Spleen (tissue), 11 donors: ENCODE results near the gene AK3. TPM values are rescaled to one million over a fixed set of nuclear protein-coding genes. Genes with fewer than 3 reads are reported as not detected.
A peak's percentile ranks its signal among the peaks of the same experiment; 100 is the strongest.
"Not testable (repeated sequence)": the region's sequence is repeated elsewhere in the genome, so short reads cannot be mapped to it uniquely, and the experiment has no call there.

Experiments used
- DNase-seq: peaks from one replicate; pipeline ENCODE4 v3.0.0-alpha.2; 2020
- H3K27ac ChIP-seq, 8 donors: fragments of 200-600 bp; sonication (generic) in 7 of 8; 1 replicate in 4 of 8; 2 replicates in 4 of 8; pipeline versions ENCODE4 v1.5.0 to v1.8.0; 2016 to 2021; ENCODE audit warnings: inconsistent platforms in 4 of 8, mild to moderate bottlenecking in 4 of 8, moderate library complexity in 1 of 8
- H3K27me3 ChIP-seq, 7 donors: fragments of 200-600 bp; sonication (generic) in 6 of 7; replicated peaks in 1 of 7; 1 replicate in 4 of 7; 2 replicates in 3 of 7; pipeline versions ENCODE4 v1.5.0 to v1.8.0; 2016 to 2021; ENCODE audit warnings: inconsistent platforms in 3 of 7, mild to moderate bottlenecking in 1 of 7
- H3K36me3 ChIP-seq, 6 donors: fragments of 200-600 bp; sonication (generic) in 5 of 6; 1 replicate in 4 of 6; 2 replicates in 2 of 6; pipeline versions ENCODE4 v1.5.0 to v1.8.0; 2016 to 2021; ENCODE audit warnings: inconsistent platforms in 2 of 6
- H3K4me1 ChIP-seq, 6 donors: fragments of 200-600 bp; sonication (generic) in 5 of 6; 1 replicate in 3 of 6; 2 replicates in 3 of 6; pipeline versions ENCODE4 v1.5.0 to v1.8.0; 2016 to 2021; ENCODE audit warnings: inconsistent platforms in 3 of 6
- H3K4me3 ChIP-seq, 8 donors: fragments of 200-600 bp; sonication (generic) in 7 of 8; 1 replicate in 4 of 8; 2 replicates in 4 of 8; pipeline versions ENCODE4 v1.5.0 to v1.8.0; 2016 to 2021; ENCODE audit warnings: inconsistent platforms in 4 of 8, mild to moderate bottlenecking in 4 of 8, moderate library complexity in 2 of 8
- H3K9me3 ChIP-seq, 8 donors: fragments of 200-600 bp; sonication (generic) in 7 of 8; 1 replicate in 4 of 8; 2 replicates in 4 of 8; pipeline versions ENCODE4 v1.5.0 to v1.8.0; 2016 to 2021; ENCODE audit warnings: inconsistent platforms in 4 of 8
- CTCF ChIP-seq, 11 experiments: fragments of 200-600 bp in 7 of 11; fragments of 450-650 bp in 4 of 11; sonication (generic) in 4 of 11; IDR thresholded peaks in 8 of 11; conservative IDR thresholded peaks in 3 of 11; 1 replicate in 7 of 11; 2 replicates in 4 of 11; pipeline versions ENCODE4 v1.4.0 to v1.8.0; 2016 to 2021; ENCODE audit warnings: antibody characterized with exemption in 11 of 11, inconsistent platforms in 4 of 11, mild to moderate bottlenecking in 1 of 11
- POLR2A ChIP-seq, 3 donors: fragments of 450-650 bp; IDR thresholded peaks; one replicate each; pipeline ENCODE4 v1.5.1; 2017; ENCODE audit warnings: antibody characterized with exemption in 3 of 3, mild to moderate bottlenecking in 1 of 3
- POLR2AphosphoS5 ChIP-seq, 3 donors: sonication (generic); formaldehyde crosslinking; IDR thresholded peaks; one replicate each; pipeline ENCODE4 v1.5.1; 2017; ENCODE audit warnings: antibody characterized with exemption in 3 of 3
- WGBS, 5 donors: extraction: QIAGEN DNeasy Blood & Tissue Kit in 3 of 5; methylation state at CpG; one replicate each; pipeline versions ENCODE4 v1.1.5 to v1.1.7; 2013 to 2018; 5-methylcytosine and 5-hydroxymethylcytosine counted together
- intact Hi-C: fragments of 100-400 bp; cut with DNase I; formaldehyde crosslinking; loops from one replicate; pipeline ENCODE4 v1.15.0; 2023; ENCODE audit warnings: low total_unique reads
- polyA plus RNA-seq, 3 donors: library from polyadenylated mRNA; stranded (reverse); fragments of 200-250 nt; gene quantifications; one replicate each; pipeline ENCODE4 v1.2.1, GENCODE V29; 2013
- total RNA-seq, 7 donors: library from RNA; depleted of rRNA in 3 of 7; stranded (reverse); fragments of >200 nt in 3 of 7; fragmentation: NEBNext Ultra II Directional in 4 of 7; extraction: Animal tissue kit (Norgen Biotek cat#: 25700) in 4 of 7; gene quantifications; one replicate each; pipeline versions ENCODE4 v1.1.0 to v1.2.1, GENCODE V29; 2016 to 2021
- donor health status: healthy with polysubstance abuse.
- donor health status: DM: no; HTN: no; CAD: no; lungs with moderate emphysema.
- donor health status: DM: no; HTN: no; CAD: no.
- donor health status: Bipolar disorder and iron deficiency.
- donor health status: healthy.
- donor health status: DM: no; HTN: no; CAD: no.
- donor health status: DM: yes; HTN: yes; CAD: no.

Gene AK3
- total and polyA plus RNA-seq, 10 donors = 21.3 to 65.3 (median 41.4) TPM

DNA sequence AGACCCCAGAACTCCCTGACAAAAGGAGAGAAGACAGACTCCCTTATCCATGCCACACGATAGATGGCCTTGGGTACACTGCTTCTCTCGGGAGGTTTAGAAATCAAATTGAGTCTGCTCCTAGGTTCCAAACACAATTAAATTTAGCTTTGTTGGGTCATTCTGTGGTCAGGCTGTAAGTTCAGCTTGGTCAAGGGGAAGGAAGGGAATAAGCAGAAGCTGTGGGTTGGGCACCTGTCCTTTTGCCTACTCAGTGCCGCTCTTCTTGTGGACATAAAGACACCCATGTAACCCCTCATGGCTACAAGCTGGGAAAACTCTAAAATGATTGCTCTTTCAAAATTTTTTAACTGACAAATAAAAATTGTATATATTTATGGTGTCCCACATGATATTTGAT, 19.1 kb upstream of the AK3 start:
- 49 to 85% (median 67%) methylated on average over 3 of the region's 3 CpGs for WGBS, 5 donors
- DNase-seq = no peak
- Histone ChIP-seq H3K27ac (peak overlapping the region in 6 of 8 donors; percentile 33 to 94 (median 68)), H3K9me3 (no peaks in the 10 kb centered on the region), H3K27me3 (no peaks in the 10 kb centered on the region), H3K4me3 (peak overlapping the region in 1 of 8 donors; percentile 15), H3K4me1 (peaks cover 7 to 53% (median 36%) of the 10 kb centered on the region in 6 donors), H3K36me3 (no peaks in the 10 kb centered on the region)
- TF ChIP-seq CTCF (IDR thresholded peaks at IDR 0.05 in 8 of 11, conservative IDR thresholded peaks at IDR 0.05 in 3 of 11) (no peak), POLR2AphosphoS5 (IDR thresholded peaks at IDR 0.05) (peak in 1 of 3 donors; percentile 52), POLR2A (IDR thresholded peaks at IDR 0.05) (no peak)
- intact Hi-C loops = loop anchor here (5.0 to 10.0 kb wide), 4 partner anchors 37 to 845 kb away; partner anchors contain the start of gene JAK2

GRCh38 chr9:4756420-4756819, 15.4 kb upstream of the AK3 start:
- peaks cover 0 to 33% (median 14%) of the 10 kb centered on the region in 6 donors for H3K4me1 ChIP-seq
- H3K27me3 ChIP-seq = no peaks in the 10 kb centered on the region
- WGBS, 5 donors = 75 to 87% (median 82%) methylated on average over 4 of the region's 4 CpGs
- no peaks in the 10 kb centered on the region for H3K9me3 ChIP-seq
- no peaks in the 10 kb centered on the region for H3K36me3 ChIP-seq
- H3K27ac ChIP-seq = no peak overlapping the region
- TF ChIP-seq POLR2A (IDR thresholded peaks at IDR 0.05) (no peak), POLR2AphosphoS5 (IDR thresholded peaks at IDR 0.05) (no peak), CTCF (IDR thresholded peaks at IDR 0.05 in 8 of 11, conservative IDR thresholded peaks at IDR 0.05 in 3 of 11) (no peak)
- DNase-seq = no peak
- intact Hi-C loops = no loop called here
- no peak overlapping the region for H3K4me3 ChIP-seq

DNA sequence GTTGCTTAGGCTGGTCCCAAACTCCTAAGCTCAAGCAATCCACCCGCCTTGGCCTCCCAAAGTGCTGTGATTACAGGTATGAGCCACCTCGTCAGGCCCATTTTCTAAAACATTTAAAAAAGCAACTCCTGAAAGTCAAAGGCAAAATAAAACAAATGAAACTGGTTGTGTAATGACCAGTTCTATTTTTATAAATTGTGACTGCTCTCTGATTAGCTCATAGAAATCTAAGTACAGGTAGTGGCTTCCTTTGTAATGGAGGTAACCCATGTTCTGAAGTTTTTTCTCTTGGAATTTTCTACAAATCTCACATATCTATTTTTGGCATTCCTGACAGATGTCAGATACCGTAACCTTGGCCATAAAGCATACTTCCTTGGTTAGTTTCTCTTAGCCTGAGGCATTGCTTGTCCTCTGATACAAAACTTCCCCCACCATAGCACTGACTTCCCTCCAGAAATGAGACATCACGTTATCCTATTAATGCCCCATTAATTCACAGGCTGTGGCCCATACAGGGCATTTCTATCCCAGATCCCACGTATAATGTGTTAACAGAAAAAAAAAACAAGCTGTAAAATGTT, 14.1 kb upstream of the AK3 start:
- 51 to 62% (median 57%) methylated on average over 5 of the region's 5 CpGs for WGBS, 5 donors
- intact Hi-C loops = no loop called here

DNA sequence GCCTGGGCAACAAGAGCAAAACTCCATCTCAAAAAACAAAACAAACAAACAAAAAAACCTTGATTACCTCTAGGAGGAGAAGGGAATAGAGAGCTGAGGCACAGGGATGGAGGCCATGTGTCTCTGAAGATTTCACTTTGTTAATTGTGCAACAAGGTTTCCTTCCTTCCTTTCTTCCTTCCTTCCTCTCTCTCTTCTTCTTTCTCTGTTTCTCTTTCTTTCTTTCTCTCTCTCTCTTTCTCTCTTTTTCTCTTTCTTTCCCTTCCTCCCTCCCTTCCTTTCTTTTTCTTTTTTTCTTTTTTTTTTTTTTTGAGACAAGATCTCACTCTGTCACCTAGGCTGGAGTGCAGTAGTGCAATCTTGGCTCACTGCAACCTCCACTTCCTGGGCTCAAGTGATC, 13.5 kb upstream of the AK3 start:
- intact Hi-C loops, H3K27ac ChIP-seq, H3K36me3 ChIP-seq, H3K9me3 ChIP-seq, H3K4me3 ChIP-seq, H3K27me3 ChIP-seq, DNase-seq: not testable (repeated sequence)
- peaks cover 0 to 19% (median 5%) of the 10 kb centered on the region in 6 donors for H3K4me1 ChIP-seq

More for the DNA sequence above, 14.1 kb upstream of the AK3 start:
- Histone ChIP-seq H3K4me1 (peaks cover 0 to 21% (median 8%) of the 10 kb centered on the region in 6 donors), H3K36me3 (no peaks in the 10 kb centered on the region), H3K9me3 (no peaks in the 10 kb centered on the region), H3K27ac (no peak overlapping the region), H3K4me3 (no peak overlapping the region), H3K27me3 (no peaks in the 10 kb centered on the region)
- no peak for DNase-seq
- TF ChIP-seq CTCF (IDR thresholded peaks at IDR 0.05 in 8 of 11, conservative IDR thresholded peaks at IDR 0.05 in 3 of 11) (no peak), POLR2A (IDR thresholded peaks at IDR 0.05) (no peak), POLR2AphosphoS5 (IDR thresholded peaks at IDR 0.05) (no peak)
